Measurements from ENCODE around the gene MAPK1. TPM values are rescaled to one million over a fixed set of nuclear protein-coding genes. Genes with fewer than 3 reads are reported as not detected.

Gene MAPK1
- total RNA-seq, 1 experiment from 2014 or later, result 90.3 TPM

- Histone ChIP-seq H4K91ac (ENCODE audit: insufficient read length, low read depth, low read length) (no peak overlapping the region), H3K4me1 (ENCODE audit: insufficient read depth, low read length) (0 out of 2 replicates have a peak, but pooled peaks cover 2% of the 10 kb centered on the region), H3K27ac (ENCODE audit: insufficient read length, low read depth, low read length) (no peak overlapping the region), H2BK120ac (ENCODE audit: low read depth, low read length, poor library complexity, severe bottlenecking) (no peak overlapping the region), H3T11ph (ENCODE audit: low read length) (no peak overlapping the region), H3K18ac (ENCODE audit: insufficient read length, low read depth, low read length) (no peak overlapping the region), H4K8ac (replicated peaks; ENCODE audit: insufficient read length, low read depth, low read length) (no peak overlapping the region), H2AK5ac (ENCODE audit: insufficient read length, low read length) (no peak overlapping the region), H3K23ac (ENCODE audit: insufficient read length, low read depth, low read length) (no peak overlapping the region), H2BK12ac (ENCODE audit: insufficient read length, low read depth, low read length) (no peak overlapping the region), H3K23me2 (ENCODE audit: insufficient read length, low read depth, low read length, poor library complexity, severe bottlenecking) (no peaks in the 10 kb centered on the region), H3K56ac (ENCODE audit: insufficient read length, low read depth, low read length) (no peak overlapping the region), H3K79me1 (ENCODE audit: insufficient read depth, low read depth, low read length, poor library complexity, severe bottlenecking) (no peaks in the 10 kb centered on the region), H2BK15ac (ENCODE audit: low read depth, low read length) (no peak overlapping the region), H2AFZ (ENCODE audit: low read length) (no peak overlapping the region), H2BK5ac (ENCODE audit: insufficient read length, low read length) (no peak overlapping the region), H3K4ac (ENCODE audit: low read depth, low read length) (no peak overlapping the region), H3K4me2 (ENCODE audit: insufficient read depth, insufficient read length, low read length) (no peak overlapping the region), H3K9me3 (ENCODE audit: control insufficient read depth, low read depth, low read length) (no peaks in the 10 kb centered on the region), H3K9ac (ENCODE audit: extremely low read depth, insufficient read length, low read length) (no peak overlapping the region), H3K27me3 (ENCODE audit: insufficient read depth, low read length) (no peaks in the 10 kb centered on the region), H4K5ac (ENCODE audit: insufficient read length, low read depth, low read length) (no peak overlapping the region), H4K20me1 (ENCODE audit: control insufficient read depth, insufficient read depth, insufficient read length) (no peaks in the 10 kb centered on the region), H3K14ac (ENCODE audit: insufficient read depth, low read length) (no peak overlapping the region), H2BK20ac (ENCODE audit: low read depth, low read length, poor library complexity, severe bottlenecking) (no peak overlapping the region), H3K79me2 (ENCODE audit: insufficient read depth, low read length) (no peaks in the 10 kb centered on the region)
- Mint-ChIP-seq H3K27ac (peak overlapping the region in 2 of 3 experiments; percentile 52 to 54; a peak in 2 of 7 replicates), H3K36me3 (ENCODE audit: insufficient read depth in 1 of 3, low read depth in 3 of 3) (peaks cover 19 to 72% (median 63%) of the 10 kb centered on the region in 3 experiments; a peak in 6 of 7 replicates), H3K4me3 (no peak overlapping the region), H3K4me1 (peaks cover 0 to 2% of the 10 kb centered on the region in 2 experiments; a peak in 1 of 4 replicates), H3K9me3 (no peaks in the 10 kb centered on the region), H3K27me3 (ENCODE audit: low read depth) (no peaks in the 10 kb centered on the region)
- no peak for TF ChIP-seq CTCF (conservative IDR thresholded peaks at IDR 0.05)
- no peak for DNase-seq
- no CpG with 5 or more reads among the region's 15 CpGs for WGBS (ENCODE audit: extremely low coverage, insufficient read length, low lambda C conversion rate)
Measured at GRCh38 chr22:21761994-21762680, 105.3 kb downstream of the MAPK1 start.

Measured in H9 (cell line).